ENCODE measurements around the gene EVX2.

GRCh38 chr2:176056406-176056805, 27.4 kb downstream of the EVX2 start:
- TF ChIP-seq CTCF (IDR thresholded peaks at IDR 0.05) (no peak), POLR2A (IDR thresholded peaks at IDR 0.05) (no peak), EP300 (IDR thresholded peaks at IDR 0.05) (no peak)
